ENCODE results near the gene KCNJ13.

KCNJ13 gene

GRCh38 chr2:232779465-232779864 is 3.1 kb upstream of the KCNJ13 start:
- POLR2A ChIA-PET = no interaction called here
- TF ChIP-seq CTCF (IDR thresholded peaks at IDR 0.05; ENCODE audit: control extremely low read depth, extremely low read depth, low read depth, missing control alignments) = no peak
- no peak for DNase-seq (ENCODE audit: extremely low spot score)
- CTCF ChIA-PET = interaction anchor here (1.1 to 4.3 kb wide), 2 partner anchors 13 to 275 kb away, joined by 4 to 15 read pairs; no protein-coding TSS in a partner anchor

GRCh38 chr2:232777276-232777675 is 911 bp upstream of the KCNJ13 start:
- CTCF ChIA-PET = interaction anchor here (0.9 to 4.3 kb wide), 3 partner anchors 9 to 277 kb away, joined by 3 to 15 read pairs (median 4); no protein-coding TSS in a partner anchor
- TF ChIP-seq CTCF (IDR thresholded peaks at IDR 0.05; ENCODE audit: control extremely low read depth, extremely low read depth, low read depth, missing control alignments) = no peak
- DNase-seq (ENCODE audit: extremely low spot score) = no peak
- POLR2A ChIA-PET = no interaction called here

- no peak for TF ChIP-seq CTCF (IDR thresholded peaks at IDR 0.05; ENCODE audit: control extremely low read depth, extremely low read depth, low read depth, missing control alignments)
- no peak for DNase-seq (ENCODE audit: extremely low spot score)
- POLR2A ChIA-PET = no interaction called here
- CTCF ChIA-PET = interaction anchor here (0.8 kb wide), 1 partner anchor 11 kb away, joined by 3 read pairs; no protein-coding TSS in a partner anchor
These were observed 2.5 kb downstream of the KCNJ13 start for GRCh38 chr2:232773815-232774214.

- DNase-seq (ENCODE audit: extremely low spot score) = no peak
- POLR2A ChIA-PET = no interaction called here
- no peak for TF ChIP-seq CTCF (IDR thresholded peaks at IDR 0.05; ENCODE audit: control extremely low read depth, extremely low read depth, low read depth, missing control alignments)
- CTCF ChIA-PET = interaction anchor here (1.2 to 2.2 kb wide), 5 partner anchors 11 to 281 kb away, joined by 3 to 8 read pairs (median 4); no protein-coding TSS in a partner anchor
These were observed 3.8 kb downstream of the KCNJ13 start for GRCh38 chr2:232772531-232772930.

- ChIA-PET CTCF (interaction anchor here (1.2 to 2.2 kb wide), 5 partner anchors 12 to 282 kb away, joined by 3 to 8 read pairs (median 4); no protein-coding TSS in a partner anchor), POLR2A (no interaction called here)
- no peak for TF ChIP-seq CTCF (IDR thresholded peaks at IDR 0.05; ENCODE audit: control extremely low read depth, extremely low read depth, low read depth, missing control alignments)
- DNase-seq (ENCODE audit: extremely low spot score) = no peak
These were observed 4.5 kb downstream of the KCNJ13 start for GRCh38 chr2:232771870-232772269.

- no peak for DNase-seq (ENCODE audit: extremely low spot score)
- CTCF ChIA-PET = interaction anchor here (1.0 to 1.5 kb wide), 4 partner anchors 8 to 283 kb away, joined by 3 read pairs; no protein-coding TSS in a partner anchor
- POLR2A ChIA-PET = interaction anchor here (0.6 kb wide), 1 partner anchor 47 kb away, joined by 4 read pairs; no protein-coding TSS in a partner anchor
- TF ChIP-seq CTCF (IDR thresholded peaks at IDR 0.05; ENCODE audit: control extremely low read depth, extremely low read depth, low read depth, missing control alignments) = no peak
These were observed 6.2 kb downstream of the KCNJ13 start for GRCh38 chr2:232770207-232770606.
